Activated naive CD4-positive, alpha-beta T cell (primary cell): ENCODE data around the gene RELN.

Experiments used
- DNase-seq, 4 experiments: peaks; one replicate each; lab custom pipeline; 2025; lab: John Stamatoyannopoulos, UW

The RELN gene

GRCh38 chr7:103893350-103893749 lies 96.1 kb downstream of the RELN start:
- no peak for DNase-seq

GRCh38 chr7:103889451-103889850 lies 100.0 kb downstream of the RELN start:
- no peak for DNase-seq

- DNase-seq = no peak
Observed at GRCh38 chr7:103888603-103889153, 100.8 kb downstream of the RELN start.

GRCh38 chr7:103887853-103888602 lies 101.4 kb downstream of the RELN start:
- no peak for DNase-seq

GRCh38 chr7:103887050-103887449 lies 102.4 kb downstream of the RELN start:
- DNase-seq = no peak

- DNase-seq = no peak
Observed at GRCh38 chr7:103879928-103880600, 109.4 kb downstream of the RELN start.

- DNase-seq = no peak
Observed at GRCh38 chr7:103879411-103879810, 110.0 kb downstream of the RELN start.

- no peak for DNase-seq
Observed at GRCh38 chr7:103877565-103877964, 111.9 kb downstream of the RELN start.

- DNase-seq = no peak
Observed at GRCh38 chr7:103875718-103876117, 113.7 kb downstream of the RELN start.

GRCh38 chr7:103871473-103871872 lies 118.0 kb downstream of the RELN start:
- no peak for DNase-seq

GRCh38 chr7:103870664-103871063 lies 118.8 kb downstream of the RELN start:
- DNase-seq = no peak

GRCh38 chr7:103867874-103868273 lies 121.6 kb downstream of the RELN start:
- DNase-seq = no peak

- no peak for DNase-seq
Observed at GRCh38 chr7:103866919-103867318, 122.5 kb downstream of the RELN start.

- DNase-seq = no peak
Observed at GRCh38 chr7:103865442-103865841, 124.0 kb downstream of the RELN start.

GRCh38 chr7:103862302-103863035 lies 127.0 kb downstream of the RELN start:
- no peak for DNase-seq

- no peak for DNase-seq
Observed at GRCh38 chr7:103859709-103860108, 129.7 kb downstream of the RELN start.

GRCh38 chr7:103857435-103857834 lies 132.0 kb downstream of the RELN start:
- DNase-seq = no peak

GRCh38 chr7:103856929-103857328 lies 132.5 kb downstream of the RELN start:
- no peak for DNase-seq

- no peak for DNase-seq
Observed at GRCh38 chr7:103855671-103856070, 133.8 kb downstream of the RELN start.

GRCh38 chr7:103854611-103855010 lies 134.8 kb downstream of the RELN start:
- DNase-seq = no peak

- no peak for DNase-seq
Observed at GRCh38 chr7:103851357-103851756, 138.1 kb downstream of the RELN start.

- DNase-seq = no peak
Observed at GRCh38 chr7:103843689-103844480, 145.6 kb downstream of the RELN start.
